Mesothelial cell of epicardium (in vitro differentiated cells): Measurements from ENCODE around the gene HYAL4. TPM values are rescaled to one million over a fixed set of nuclear protein-coding genes. Genes with fewer than 3 reads are reported as not detected.

Experiments
- DNase-seq, 2 experiments: peaks; one replicate each; pipeline ENCODE4 v3.0.0; 2021; ENCODE audit warnings: low spot score in 2 of 2; ENCODE audit not compliant: unreplicated experiment in 2 of 2
- H3K27ac Mint-ChIP-seq: 2 replicates; pipeline ENCODE4 v1.8.0; 2021; ENCODE audit warnings: mixed read lengths
- H3K27me3 Mint-ChIP-seq: 2 replicates; pipeline ENCODE4 v1.8.0; 2021; ENCODE audit warnings: low read depth, mixed read lengths
- H3K36me3 Mint-ChIP-seq: 2 replicates; pipeline ENCODE4 v1.8.0; 2021; ENCODE audit warnings: mixed read lengths
- H3K4me1 Mint-ChIP-seq: 2 replicates; pipeline ENCODE4 v1.8.0; 2021; ENCODE audit warnings: mixed read lengths
- H3K4me3 Mint-ChIP-seq: 2 replicates; pipeline ENCODE4 v1.8.0; 2021; ENCODE audit warnings: mild to moderate bottlenecking, moderate library complexity, mixed read lengths
- H3K9me3 Mint-ChIP-seq: 2 replicates; pipeline ENCODE4 v1.8.0; 2021; ENCODE audit warnings: mixed read lengths
- total RNA-seq: library from RNA; stranded (reverse); gene quantifications from 3 replicates; pipeline ENCODE4 v1.2.1, GENCODE V29; 2021
- TF ChIP-seq, protein P1 (sequence below): fragments of 200-600 bp; sonication (generic); IDR thresholded peaks from one replicate; pipeline ENCODE4 v1.5.0; 2021; ENCODE audit warnings: antibody characterized with exemption; ENCODE audit not compliant: unreplicated experiment

The HYAL4 gene
- total RNA-seq, 1 donor from 2014 or later: not detected

DNA sequence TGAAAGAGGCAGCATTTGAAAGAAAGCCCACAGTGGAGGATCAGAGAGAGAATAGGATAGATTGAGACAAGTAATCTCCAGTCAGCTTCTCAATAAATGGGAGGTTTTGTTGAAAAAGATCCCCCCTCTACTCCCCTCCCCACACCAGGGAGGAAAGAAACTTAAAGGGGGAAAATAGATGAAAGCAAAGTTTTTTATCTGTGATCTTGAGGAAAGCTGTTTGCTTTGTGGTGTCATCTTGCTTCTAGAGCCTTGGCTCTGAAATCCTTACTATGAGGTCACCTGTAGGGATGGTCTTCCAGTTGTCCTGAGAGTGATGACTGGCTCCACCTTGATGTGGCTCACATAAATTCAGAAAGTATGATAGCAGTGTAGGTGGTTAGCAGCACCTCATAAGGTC is 80.0 kb downstream of the HYAL4 start, which contains the start of gene SPAM1:
Gene SPAM1, plus strand, starts transcription at position 301 of the 400 bp plus-strand sequence. CDS start 28,330 bp downstream, outside the sequence.
- Mint-ChIP-seq H3K9me3 (peaks cover 6% of the 10 kb centered on the region), H3K4me1 (peaks cover 4% of the 10 kb centered on the region), H3K27me3 (no peaks in the 10 kb centered on the region), H3K27ac (no peak within 1 kb of the TSS), H3K36me3 (no peaks in the 10 kb centered on the region), H3K4me3 (no peak within 1 kb of the TSS)
- TF ChIP-seq, protein P1, sequence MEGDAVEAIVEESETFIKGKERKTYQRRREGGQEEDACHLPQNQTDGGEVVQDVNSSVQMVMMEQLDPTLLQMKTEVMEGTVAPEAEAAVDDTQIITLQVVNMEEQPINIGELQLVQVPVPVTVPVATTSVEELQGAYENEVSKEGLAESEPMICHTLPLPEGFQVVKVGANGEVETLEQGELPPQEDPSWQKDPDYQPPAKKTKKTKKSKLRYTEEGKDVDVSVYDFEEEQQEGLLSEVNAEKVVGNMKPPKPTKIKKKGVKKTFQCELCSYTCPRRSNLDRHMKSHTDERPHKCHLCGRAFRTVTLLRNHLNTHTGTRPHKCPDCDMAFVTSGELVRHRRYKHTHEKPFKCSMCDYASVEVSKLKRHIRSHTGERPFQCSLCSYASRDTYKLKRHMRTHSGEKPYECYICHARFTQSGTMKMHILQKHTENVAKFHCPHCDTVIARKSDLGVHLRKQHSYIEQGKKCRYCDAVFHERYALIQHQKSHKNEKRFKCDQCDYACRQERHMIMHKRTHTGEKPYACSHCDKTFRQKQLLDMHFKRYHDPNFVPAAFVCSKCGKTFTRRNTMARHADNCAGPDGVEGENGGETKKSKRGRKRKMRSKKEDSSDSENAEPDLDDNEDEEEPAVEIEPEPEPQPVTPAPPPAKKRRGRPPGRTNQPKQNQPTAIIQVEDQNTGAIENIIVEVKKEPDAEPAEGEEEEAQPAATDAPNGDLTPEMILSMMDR: no peak
- no peak for DNase-seq

Other genes with a start within 250 kb of the HYAL4 start
- gene ASB15, start 243.3 kb upstream of the HYAL4 start, total RNA-seq: not detected in 3 replicates
- not detected in 3 replicates for gene LMOD2, start 189.3 kb upstream of the HYAL4 start, total RNA-seq
- gene WASL, start 96.2 kb upstream of the HYAL4 start, total RNA-seq: 34.8 to 35.7 TPM (median 35.0 TPM) in 3 replicates
- gene SPAM1, start 80.1 kb downstream of the HYAL4 start, total RNA-seq: not detected in 3 replicates
- gene TMEM229A, start 187.9 kb downstream of the HYAL4 start, total RNA-seq: 0.59 to 0.69 TPM (median 0.66 TPM) in 3 replicates